Measurements from ENCODE around the gene HOXD3. TPM values are rescaled to one million over a fixed set of nuclear protein-coding genes. Genes with fewer than 3 reads are reported as not detected.

The HOXD3 gene
- total RNA-seq, 1 donor, result 21.6 TPM

DNA sequence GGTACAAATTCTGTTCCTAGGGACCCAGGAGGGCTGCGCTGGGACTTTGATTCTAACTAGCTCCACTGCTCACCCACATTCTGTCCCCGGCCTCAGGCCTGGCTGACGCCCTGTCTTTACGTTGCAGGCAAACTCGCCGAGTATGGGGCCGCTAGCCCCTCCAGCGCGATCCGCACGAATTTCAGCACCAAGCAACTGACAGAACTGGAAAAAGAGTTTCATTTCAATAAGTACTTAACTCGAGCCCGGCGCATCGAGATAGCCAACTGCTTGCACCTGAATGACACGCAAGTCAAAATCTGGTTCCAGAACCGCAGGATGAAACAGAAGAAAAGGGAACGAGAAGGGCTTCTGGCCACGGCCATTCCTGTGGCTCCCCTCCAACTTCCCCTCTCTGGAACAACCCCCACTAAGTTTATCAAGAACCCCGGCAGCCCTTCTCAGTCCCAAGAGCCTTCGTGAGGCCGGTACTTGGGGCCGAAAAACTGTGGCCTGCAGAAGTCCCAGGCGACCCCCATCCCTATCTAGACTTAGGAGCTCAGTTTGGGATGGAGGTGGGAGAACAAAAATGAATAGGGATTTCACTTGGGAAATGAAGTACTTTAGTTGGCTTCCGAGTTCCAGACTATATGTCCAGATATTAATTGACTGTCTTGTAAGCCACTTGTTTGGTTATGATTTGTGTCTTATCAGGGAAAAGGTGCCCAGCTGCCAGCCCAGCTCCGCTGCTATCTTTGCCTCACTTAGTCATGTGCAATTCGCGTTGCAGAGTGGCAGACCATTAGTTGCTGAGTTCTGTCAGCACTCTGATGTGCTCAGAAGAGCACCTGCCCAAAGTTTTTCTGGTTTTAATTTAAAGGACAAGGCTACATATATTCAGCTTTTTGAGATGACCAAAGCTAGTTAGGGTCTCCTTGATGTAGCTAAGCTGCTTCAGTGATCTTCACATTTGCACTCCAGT is 32.9 kb downstream of the HOXD3 start:
- no peak overlapping the region for H3K4me3 ChIP-seq (ENCODE audit: low read depth, low read length)
- DNase-seq (ENCODE audit: low read depth), result no peak
- TF ChIP-seq, protein P1, sequence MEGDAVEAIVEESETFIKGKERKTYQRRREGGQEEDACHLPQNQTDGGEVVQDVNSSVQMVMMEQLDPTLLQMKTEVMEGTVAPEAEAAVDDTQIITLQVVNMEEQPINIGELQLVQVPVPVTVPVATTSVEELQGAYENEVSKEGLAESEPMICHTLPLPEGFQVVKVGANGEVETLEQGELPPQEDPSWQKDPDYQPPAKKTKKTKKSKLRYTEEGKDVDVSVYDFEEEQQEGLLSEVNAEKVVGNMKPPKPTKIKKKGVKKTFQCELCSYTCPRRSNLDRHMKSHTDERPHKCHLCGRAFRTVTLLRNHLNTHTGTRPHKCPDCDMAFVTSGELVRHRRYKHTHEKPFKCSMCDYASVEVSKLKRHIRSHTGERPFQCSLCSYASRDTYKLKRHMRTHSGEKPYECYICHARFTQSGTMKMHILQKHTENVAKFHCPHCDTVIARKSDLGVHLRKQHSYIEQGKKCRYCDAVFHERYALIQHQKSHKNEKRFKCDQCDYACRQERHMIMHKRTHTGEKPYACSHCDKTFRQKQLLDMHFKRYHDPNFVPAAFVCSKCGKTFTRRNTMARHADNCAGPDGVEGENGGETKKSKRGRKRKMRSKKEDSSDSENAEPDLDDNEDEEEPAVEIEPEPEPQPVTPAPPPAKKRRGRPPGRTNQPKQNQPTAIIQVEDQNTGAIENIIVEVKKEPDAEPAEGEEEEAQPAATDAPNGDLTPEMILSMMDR (IDR thresholded peaks at IDR 0.05; ENCODE audit: insufficient read depth, low read depth, low read length), result no peak

DNA sequence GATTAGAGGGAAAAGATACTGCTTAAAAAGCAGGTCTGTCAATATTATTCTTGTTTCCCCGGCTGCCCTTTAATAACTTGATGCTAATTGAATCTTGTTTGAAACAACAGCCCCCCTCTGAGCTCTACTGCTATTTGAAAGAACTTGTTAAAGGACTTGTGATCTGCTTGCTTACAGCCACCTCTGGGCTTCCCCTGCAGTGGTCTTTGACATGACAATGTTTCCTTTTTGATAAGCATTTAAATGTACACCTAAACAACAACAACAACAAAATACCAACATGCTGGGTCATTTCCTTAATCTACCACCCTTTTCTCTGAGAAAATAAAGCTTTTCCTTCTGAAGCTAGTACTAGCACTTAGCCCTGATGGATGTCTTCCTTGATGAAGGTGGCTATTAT is 35.2 kb downstream of the HOXD3 start:
- no peak overlapping the region for H3K4me3 ChIP-seq (ENCODE audit: low read depth, low read length)
- TF ChIP-seq, protein P1 (IDR thresholded peaks at IDR 0.05; ENCODE audit: insufficient read depth, low read depth, low read length), result no peak
- DNase-seq (ENCODE audit: low read depth), result no peak

DNA sequence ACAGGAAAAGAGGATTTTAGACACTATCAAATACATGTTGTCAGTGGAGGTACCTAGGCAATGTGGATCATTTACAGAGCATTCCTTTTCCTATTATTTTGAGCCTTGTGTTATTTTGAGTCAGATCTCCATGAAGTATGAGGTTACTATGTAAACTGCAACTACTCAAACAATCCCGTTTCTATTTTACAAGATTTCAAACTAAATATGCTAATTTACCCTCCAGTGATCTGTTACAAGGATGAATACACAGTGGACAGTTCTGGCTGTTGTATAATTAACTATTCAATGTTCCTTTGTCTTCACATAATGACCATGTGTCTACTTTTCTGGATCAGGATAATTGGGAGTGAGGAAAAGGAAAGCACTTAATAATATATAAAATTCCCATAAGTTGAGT is 35.9 kb downstream of the HOXD3 start:
- no peak overlapping the region for H3K4me3 ChIP-seq (ENCODE audit: low read depth, low read length)
- TF ChIP-seq, protein P1 (IDR thresholded peaks at IDR 0.05; ENCODE audit: insufficient read depth, low read depth, low read length), result no peak
- no peak for DNase-seq (ENCODE audit: low read depth)

DNA sequence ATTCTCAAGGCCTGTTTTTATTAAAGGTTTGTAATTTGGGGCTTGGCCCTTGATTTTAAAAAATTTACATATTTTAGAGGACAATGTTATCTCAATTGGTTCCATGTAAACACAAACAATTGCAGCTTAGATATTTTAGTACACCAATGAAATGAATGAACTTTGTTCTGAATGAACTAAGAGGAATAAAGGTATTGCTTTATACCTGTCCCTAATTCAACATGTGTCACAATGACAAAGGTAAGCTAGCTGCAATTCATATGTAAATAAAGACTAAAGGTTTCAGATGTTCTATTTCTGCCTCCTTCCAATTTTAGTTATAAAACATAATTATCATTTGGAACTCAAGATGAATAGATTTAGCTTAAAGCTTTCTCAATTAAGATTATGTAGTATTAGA is 42.8 kb downstream of the HOXD3 start:
- DNase-seq (ENCODE audit: low read depth), result no peak
- TF ChIP-seq, protein P1 (IDR thresholded peaks at IDR 0.05; ENCODE audit: insufficient read depth, low read depth, low read length), result no peak
- no peak overlapping the region for H3K4me3 ChIP-seq (ENCODE audit: low read depth, low read length)

DNA sequence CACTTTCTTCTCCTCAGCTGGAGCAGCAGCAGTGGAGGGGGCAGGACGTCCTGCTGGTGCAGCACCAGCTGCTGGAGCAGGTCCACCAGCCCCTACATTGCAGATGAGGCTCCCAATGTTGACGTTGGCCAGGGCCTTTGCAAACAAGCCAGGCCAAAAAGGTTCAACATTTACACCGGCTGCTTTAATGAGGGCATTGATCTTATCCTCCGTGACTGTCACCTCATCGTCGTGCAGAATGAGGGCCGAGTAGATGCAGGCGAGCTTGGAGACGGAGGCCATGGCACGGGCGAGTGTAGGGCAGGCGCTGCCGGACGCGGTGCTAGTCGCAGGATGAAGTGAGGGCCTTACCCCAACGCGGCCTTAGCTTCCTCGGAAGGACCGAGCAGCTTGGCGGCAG is 43.9 kb downstream of the HOXD3 start:
- DNase-seq (ENCODE audit: low read depth), result no peak
- no peak overlapping the region for H3K4me3 ChIP-seq (ENCODE audit: low read depth, low read length)
- TF ChIP-seq, protein P1 (IDR thresholded peaks at IDR 0.05; ENCODE audit: insufficient read depth, low read depth, low read length), result no peak

DNA sequence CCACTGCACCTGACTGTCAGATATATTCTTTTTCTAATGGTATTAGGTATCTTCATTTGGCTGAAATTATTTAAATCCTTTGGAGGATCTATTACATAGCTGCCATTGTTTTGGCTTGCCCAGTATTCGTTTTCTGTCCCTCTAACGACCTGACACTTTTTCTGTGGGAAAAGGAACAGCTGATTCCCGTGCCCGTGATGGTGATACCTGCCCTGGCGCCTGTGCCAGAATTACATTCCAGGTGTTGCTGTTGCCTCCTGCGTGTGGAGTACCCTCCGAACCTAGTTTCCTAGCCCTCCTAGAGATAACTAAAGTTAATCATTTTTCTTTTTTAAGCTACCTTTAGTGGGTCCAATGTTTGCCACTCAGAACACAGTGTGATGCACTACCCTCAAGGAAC is 45.4 kb downstream of the HOXD3 start:
- no peak for DNase-seq (ENCODE audit: low read depth)
- TF ChIP-seq, protein P1 (IDR thresholded peaks at IDR 0.05; ENCODE audit: insufficient read depth, low read depth, low read length), result no peak
- H3K4me3 ChIP-seq (ENCODE audit: low read depth, low read length), result no peak overlapping the region

Data from fibroblast of villous mesenchyme (primary cell).